Loucy (cell line): ENCODE measurements around the gene TMEM134.

ENCODE experiments used
- CTCF ChIP-seq: fragments of 200-600 bp; sonication (generic); conservative IDR thresholded peaks from 2 replicates; pipeline ENCODE4 v1.5.1; 2014; ENCODE audit warnings: mild to moderate bottlenecking, antibody characterized with exemption, low read length
- EZH2phosphoT487 ChIP-seq: fragments of 200-600 bp; IDR thresholded peaks from 2 replicates; pipeline ENCODE4 v1.6.1; 2018; ENCODE audit warnings: antibody characterized with exemption, mild to moderate bottlenecking, moderate library complexity, borderline replicate concordance

DNA sequence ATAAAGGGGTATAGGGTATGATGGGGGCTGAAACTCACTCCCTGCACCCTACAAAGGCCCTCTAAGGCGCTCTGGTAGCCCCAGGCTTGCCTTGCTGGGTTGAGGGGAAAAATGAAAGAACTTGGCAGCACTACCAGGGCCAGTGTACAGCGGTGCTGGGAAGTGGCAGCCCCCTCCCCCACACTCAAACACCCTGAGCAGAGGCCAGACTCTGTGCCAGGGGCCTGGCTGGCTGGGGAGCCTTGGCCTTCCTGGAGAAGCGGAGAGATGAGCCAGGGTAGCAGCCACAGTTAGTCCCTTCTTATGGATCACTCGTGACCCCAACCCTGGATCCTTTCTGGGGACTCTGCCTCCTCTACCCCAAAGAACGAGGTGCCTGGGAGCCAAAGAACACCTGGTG, 2.7 kb downstream of the TMEM134 start:
- no peak for TF ChIP-seq CTCF
- TF ChIP-seq EZH2phosphoT487, result no peak
